Heart left ventricle (tissue), 16 donors: ENCODE results near the gene SCP2. TPM values are rescaled to one million over a fixed set of nuclear protein-coding genes. Genes with fewer than 3 reads are reported as not detected.

Experiments
- ATAC-seq, 4 donors: fragments of 200-7000 bp; cut with Tn5 transposase; one replicate each; pipeline ENCODE4 v1.9.1; 2020 to 2022; ENCODE audit warnings: moderate library complexity in 4 of 4, mild to moderate bottlenecking in 3 of 4, moderate number of reproducible peaks in 1 of 4
- DNase-seq, 5 donors: peaks; one replicate each; pipeline ENCODE4 v3.0.0-alpha.2; 2020
- H3K27ac ChIP-seq, 12 donors: fragments of 200-600 bp; sonication (generic) in 4 of 12; one replicate each; pipeline versions ENCODE4 v1.5.0 to v1.8.0; 2016 to 2022; ENCODE audit warnings: mild to moderate bottlenecking in 2 of 12
- H3K27me3 ChIP-seq, 9 donors: fragments of 200-600 bp; sonication (generic) in 2 of 9; one replicate each; pipeline versions ENCODE4 v1.5.1 to v1.8.0; 2016 to 2022; ENCODE audit warnings: mild to moderate bottlenecking in 3 of 9
- H3K36me3 ChIP-seq, 9 donors: fragments of 200-600 bp; sonication (generic) in 2 of 9; one replicate each; pipeline versions ENCODE4 v1.5.0 to v1.8.0; 2018 to 2022; ENCODE audit warnings: mild to moderate bottlenecking in 2 of 9
- H3K4me1 ChIP-seq, 12 donors: fragments of 200-600 bp; sonication (generic) in 4 of 12; one replicate each; pipeline versions ENCODE4 v1.5.0 to v1.8.0; 2016 to 2022; ENCODE audit warnings: mild to moderate bottlenecking in 3 of 12
- H3K4me3 ChIP-seq, 12 donors: fragments of 200-600 bp; sonication (generic) in 4 of 12; one replicate each; pipeline versions ENCODE4 v1.5.0 to v1.8.0; 2017 to 2022; ENCODE audit warnings: mild to moderate bottlenecking in 9 of 12, moderate library complexity in 4 of 12
- H3K9me3 ChIP-seq, 12 donors: fragments of 200-600 bp; sonication (generic) in 4 of 12; one replicate each; pipeline versions ENCODE4 v1.5.0 to v1.8.0; 2016 to 2022; ENCODE audit warnings: mild to moderate bottlenecking in 1 of 12
- CTCF ChIP-seq, 12 donors: fragments of 200-600 bp; sonication (generic) in 4 of 12; IDR thresholded peaks; one replicate each; pipeline versions ENCODE4 v1.5.0 to v1.8.0; 2018 to 2022; ENCODE audit warnings: antibody characterized with exemption in 12 of 12, mild to moderate bottlenecking in 5 of 12
- POLR2A ChIP-seq, 2 donors: fragments of 450-650 bp; IDR thresholded peaks; one replicate each; pipeline ENCODE4 v1.6.1; 2017; ENCODE audit warnings: antibody characterized with exemption in 2 of 2, mild to moderate bottlenecking in 2 of 2, moderate library complexity in 2 of 2
- WGBS, 4 donors: extraction: QIAGEN DNeasy Blood & Tissue Kit in 2 of 4; methylation state at CpG; one replicate each; pipeline versions ENCODE4 v1.1.5 to v1.1.7; 2013 to 2018; 5-methylcytosine and 5-hydroxymethylcytosine counted together
- intact Hi-C, 10 donors: fragments of 100-400 bp; cut with DNase I; formaldehyde crosslinking; loops; one replicate each; pipeline versions ENCODE4 v1.11.1 to v1.14.2; 2022
- polyA plus RNA-seq, 2 donors: library from polyadenylated mRNA; stranded (reverse); fragments of 200-250 nt; gene quantifications; one replicate each; pipeline ENCODE4 v1.2.3, GENCODE V29; 2013
- total RNA-seq, 9 donors: library from RNA; depleted of rRNA in 2 of 9; stranded (reverse); fragments of >200 nt in 2 of 9; fragmentation: NEBNext Ultra II Directional in 3 of 9; extraction: Animal tissue kit (Norgen Biotek cat#: 25700) in 3 of 9; gene quantifications; one replicate each; pipeline versions ENCODE4 v1.1.0 to v1.2.4, GENCODE V29; 2016 to 2023
- donor health status: ischemic (EF 13 %, LVEDD 7.1; RV severe dilation, severe dysfunction).
- donor health status: healthy with polysubstance abuse.
- donor health status: DM: no; HTN: yes; CAD: no.
- donor health status: DM: no; HTN: no; CAD: no.
- donor health status: ischemic (EF 25% LVEDD 6.9; RV normal size, moderate dysfunction).
- donor health status: ischemic (EF 25% LVEDD 5.7; RV mildly dilated, moderate dysfunction).
- donor health status: healthy.
- donor health status: DM: yes; HTN: yes; CAD: no.
- donor health status: ischemic (EF 35%, LVEDD 5.7; RV mildly dilated, moderate dysfunction).
- donor health status: nonischemic (EF 11% LVEDD 7.7; RV severe dilation, severe dysfunction).
- donor health status: DM: yes; HTN: yes; CAD: no.
- donor health status: PGD.
- donor health status: ischemic (EF 29% LVEDD 5.4; RV normal size, mild dysfunction).
- donor health status: nonischemic (EF 23%, LVEDD 6.1; RV moderate dilation, normal function).

SCP2 gene
- total and polyA plus RNA-seq, 11 donors, result 83.4 to 143 (median 132) TPM

GRCh38 chr1:53083636-53084588 lies 156.8 kb downstream of the SCP2 start:
- H3K4me1 ChIP-seq, result peaks cover 0 to 18% (median 0%) of the 10 kb centered on the region in 12 donors
- intact Hi-C loops, result no loop called here
- WGBS, 4 donors, result 76 to 83% (median 79%) methylated on average over 15 to 17 of the region's 17 CpGs
- DNase-seq (peak in 1 of 5 donors; percentile 39), ATAC-seq (no peak)
- H3K4me3 ChIP-seq, result no peak overlapping the region
- H3K9me3 ChIP-seq, result no peaks in the 10 kb centered on the region
- H3K27ac ChIP-seq, result no peak overlapping the region
- H3K36me3 ChIP-seq, result peaks cover 0 to 41% (median 0%) of the 10 kb centered on the region in 9 donors
- H3K27me3 ChIP-seq, result no peaks in the 10 kb centered on the region
- TF ChIP-seq CTCF (IDR thresholded peaks at IDR 0.05), result no peak
- no peak for TF ChIP-seq POLR2A (IDR thresholded peaks at IDR 0.05)

GRCh38 chr1:53084589-53084971 lies 157.5 kb downstream of the SCP2 start:
- no peak for TF ChIP-seq POLR2A (IDR thresholded peaks at IDR 0.05)
- intact Hi-C loops, result no loop called here
- 88 to 94% (median 92%) methylated on average over 8 of the region's 8 CpGs for WGBS, 4 donors
- peaks cover 0 to 25% (median 0%) of the 10 kb centered on the region in 12 donors for H3K4me1 ChIP-seq
- ATAC-seq (no peak), DNase-seq (peak in 1 of 5 donors; percentile 41)
- H3K9me3 ChIP-seq, result no peaks in the 10 kb centered on the region
- H3K27ac ChIP-seq, result no peak overlapping the region
- peaks cover 0 to 38% (median 0%) of the 10 kb centered on the region in 9 donors for H3K36me3 ChIP-seq
- no peaks in the 10 kb centered on the region for H3K27me3 ChIP-seq
- no peak overlapping the region for H3K4me3 ChIP-seq

GRCh38 chr1:53085405-53085804 lies 158.3 kb downstream of the SCP2 start:
- Histone ChIP-seq H3K4me3 (no peak overlapping the region), H3K9me3 (no peaks in the 10 kb centered on the region), H3K27me3 (no peaks in the 10 kb centered on the region), H3K36me3 (peaks cover 0 to 34% (median 0%) of the 10 kb centered on the region in 9 donors), H3K27ac (no peak overlapping the region), H3K4me1 (peaks cover 0 to 26% (median 0%) of the 10 kb centered on the region in 12 donors)
- intact Hi-C loops, result no loop called here
- ATAC-seq, result no peak
- DNase-seq, result no peak
- 85 to 90% (median 89%) methylated on average over 8 of the region's 8 CpGs for WGBS, 4 donors
- TF ChIP-seq CTCF (IDR thresholded peaks at IDR 0.05) (no peak), POLR2A (IDR thresholded peaks at IDR 0.05) (no peak)

GRCh38 chr1:53086491-53087070 lies 159.5 kb downstream of the SCP2 start:
- no peak for DNase-seq
- no peak overlapping the region for H3K4me3 ChIP-seq
- peaks cover 0 to 23% (median 0%) of the 10 kb centered on the region in 9 donors for H3K36me3 ChIP-seq
- no peaks in the 10 kb centered on the region for H3K27me3 ChIP-seq
- 43 to 80% (median 74%) methylated on average over 3 to 4 of the region's 4 CpGs for WGBS, 4 donors
- H3K27ac ChIP-seq, result peak overlapping the region in 4 of 12 donors; percentile 5 to 56 (median 35)
- peak in 1 of 4 donors; percentile 9 for ATAC-seq
- peaks cover 0 to 38% (median 9%) of the 10 kb centered on the region in 12 donors for H3K4me1 ChIP-seq
- TF ChIP-seq CTCF (IDR thresholded peaks at IDR 0.05) (no peak), POLR2A (IDR thresholded peaks at IDR 0.05) (no peak)
- no peaks in the 10 kb centered on the region for H3K9me3 ChIP-seq
- intact Hi-C loops, result no loop called here
